Measurements from ENCODE around the gene OR2V1. TPM values are rescaled to one million over a fixed set of nuclear protein-coding genes. Genes with fewer than 3 reads are reported as not detected.

The OR2V1 gene
- total and polyA plus RNA-seq, 2 experiments from 2014 or later, result not detected

GRCh38 chr5:181176254-181176952 lies 45.4 kb upstream of the OR2V1 start:
- peaks cover 35% of the 10 kb centered on the region for H3K27me3 Mint-ChIP-seq (ENCODE audit: insufficient read depth, low read depth, poor library complexity)
- peaks cover 11% of the 10 kb centered on the region; the same call in 2 of the 3 replicates for H3K9me3 Mint-ChIP-seq
- no peak overlapping the region for H3K27ac Mint-ChIP-seq
- H3K4me3 Mint-ChIP-seq, result no peak overlapping the region
- Histone ChIP-seq H3K4me2 (no peak overlapping the region), H4K20me1 (replicated peaks; ENCODE audit: insufficient read depth) (no peaks in the 10 kb centered on the region), H2AFZ (no peak overlapping the region), H3K27ac (ENCODE audit: low read depth) (no peak overlapping the region), H3K27me3 (ENCODE audit: insufficient read depth) (peaks cover 19% of the 10 kb centered on the region), H3K9me2 (ENCODE audit: insufficient read depth) (no peaks in the 10 kb centered on the region), H3K79me2 (replicated peaks; ENCODE audit: insufficient read depth) (no peaks in the 10 kb centered on the region), H3K4me3 (no peak overlapping the region), H3F3A (replicated peaks; ENCODE audit: low read depth) (no peaks in the 10 kb centered on the region; the same call in 1 of the 2 replicates), H3K36me3 (ENCODE audit: insufficient read depth) (no peaks in the 10 kb centered on the region), H3K4me1 (ENCODE audit: insufficient read depth) (no peaks in the 10 kb centered on the region; the same call in 1 of the 2 replicates)
- peaks cover 5% of the 10 kb centered on the region; the same call in 2 of the 3 replicates for H3K4me1 Mint-ChIP-seq
- DNase-seq (ENCODE audit: low spot score) (no peak), ATAC-seq (no peak)
- TF ChIP-seq EZH2phosphoT487 (IDR thresholded peaks at IDR 0.05; ENCODE audit: unreplicated experiment) (no peak), CREB1 (CRISPR knock-in tag; IDR thresholded peaks at IDR 0.05; ENCODE audit: low read depth) (no peak), ZNF462 (CRISPR knock-in tag; IDR thresholded peaks at IDR 0.05) (no peak), NANOG (IDR thresholded peaks at IDR 0.05; ENCODE audit: borderline replicate concordance) (no peak), POLR2AphosphoS5 (IDR thresholded peaks at IDR 0.05; ENCODE audit: low read depth) (no peak), EZH2 (IDR thresholded peaks at IDR 0.05; ENCODE audit: low read depth, unreplicated experiment) (no peak), JUNB (IDR thresholded peaks at IDR 0.05; ENCODE audit: unreplicated experiment) (no peak), STAT1 (IDR thresholded peaks at IDR 0.05; ENCODE audit: unreplicated experiment) (no peak), ZNF331 (CRISPR knock-in tag; IDR thresholded peaks at IDR 0.05; ENCODE audit: low read depth) (no peak)
- no peaks in the 10 kb centered on the region; the same call in 2 of the 3 replicates for H3K36me3 Mint-ChIP-seq (ENCODE audit: low read depth)
